Memory B cell (primary cell): ENCODE data around the gene LAMA2.

Source experiments
- ATAC-seq: fragments of 150-1000 bp; cut with Tn5 transposase; 2 replicates; pipeline ENCODE4 v1.10.0; 2021; ENCODE audit warnings: low read depth, mild to moderate bottlenecking, moderate library complexity
- DNase-seq, 2 donors: peaks; one replicate each; pipeline ENCODE4 v3.0.0; 2022; ENCODE audit warnings: low spot score in 2 of 2
- H3K27ac Mint-ChIP-seq: one replicate; pipeline ENCODE4 v1.8.0; 2022; ENCODE audit warnings: mild to moderate bottlenecking, moderate library complexity, mixed read lengths
- H3K27me3 Mint-ChIP-seq: one replicate; pipeline ENCODE4 v1.8.0; 2022; ENCODE audit warnings: mixed read lengths
- H3K36me3 Mint-ChIP-seq: one replicate; pipeline ENCODE4 v1.8.0; 2022; ENCODE audit warnings: mild to moderate bottlenecking, mixed read lengths
- H3K4me1 Mint-ChIP-seq: one replicate; pipeline ENCODE4 v1.8.0; 2022; ENCODE audit warnings: mixed read lengths
- H3K4me3 Mint-ChIP-seq: one replicate; pipeline ENCODE4 v1.8.0; 2022; ENCODE audit warnings: mild to moderate bottlenecking, moderate library complexity, mixed read lengths
- H3K9me3 Mint-ChIP-seq: one replicate; pipeline ENCODE4 v1.8.0; 2022; ENCODE audit warnings: mixed read lengths

LAMA2 gene

DNA sequence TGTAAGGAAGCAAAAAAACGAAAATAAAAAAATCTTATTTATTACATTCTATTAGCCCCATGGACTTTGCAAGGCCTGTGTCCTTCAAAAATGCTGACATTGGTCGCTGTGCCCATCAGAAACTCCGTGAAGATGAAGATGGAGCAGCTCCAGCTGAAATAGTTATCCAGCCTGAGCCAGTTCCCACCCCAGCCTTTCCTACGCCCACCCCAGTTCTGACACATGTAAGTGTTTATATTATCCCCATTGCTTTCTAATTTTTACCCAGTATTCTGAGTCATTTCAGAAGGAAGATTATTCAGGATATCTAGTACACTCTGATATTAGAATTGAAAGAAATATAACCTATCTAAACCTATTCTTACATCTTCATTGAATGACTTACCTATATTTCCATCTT lies 609.3 kb downstream of the LAMA2 start:
- no peaks in the 10 kb centered on the region for H3K27me3 Mint-ChIP-seq
- no peaks in the 10 kb centered on the region for H3K36me3 Mint-ChIP-seq
- no peak overlapping the region for H3K4me3 Mint-ChIP-seq
- H3K4me1 Mint-ChIP-seq: peaks cover 11% of the 10 kb centered on the region
- H3K27ac Mint-ChIP-seq: no peak overlapping the region
- no peaks in the 10 kb centered on the region for H3K9me3 Mint-ChIP-seq
- no peak for ATAC-seq
- no peak for DNase-seq

DNA sequence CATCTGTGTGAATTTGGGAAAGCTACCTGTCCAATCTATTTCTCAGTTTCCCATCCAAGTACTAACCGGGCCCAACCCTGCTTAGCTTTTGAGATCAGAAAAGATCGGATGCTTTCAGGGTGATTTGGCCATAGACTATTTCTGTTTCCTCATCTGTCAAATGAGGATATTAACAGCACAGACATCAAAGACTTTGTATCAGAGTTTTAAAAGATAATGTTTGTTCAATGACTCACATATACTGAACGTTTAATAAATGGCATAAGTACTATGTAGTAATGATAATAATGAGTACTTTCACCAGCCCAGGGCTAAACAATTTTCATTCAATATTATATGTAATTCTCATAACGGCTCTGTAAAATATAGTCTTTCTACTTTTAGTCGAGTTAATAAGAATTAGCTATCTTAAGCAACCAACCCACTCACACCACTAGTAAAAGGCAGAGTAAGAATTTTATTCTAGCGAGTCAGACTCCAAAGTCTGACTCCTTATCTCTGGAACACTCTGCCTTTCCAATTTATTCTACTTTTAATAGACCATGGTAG lies 610.5 kb downstream of the LAMA2 start:
- ATAC-seq: no peak
- H3K9me3 Mint-ChIP-seq: no peaks in the 10 kb centered on the region
- peaks cover 11% of the 10 kb centered on the region for H3K4me1 Mint-ChIP-seq
- no peaks in the 10 kb centered on the region for H3K36me3 Mint-ChIP-seq
- DNase-seq: no peak
- H3K27ac Mint-ChIP-seq: peak overlapping the region; percentile 8
- no peak overlapping the region for H3K4me3 Mint-ChIP-seq
- H3K27me3 Mint-ChIP-seq: no peaks in the 10 kb centered on the region

DNA sequence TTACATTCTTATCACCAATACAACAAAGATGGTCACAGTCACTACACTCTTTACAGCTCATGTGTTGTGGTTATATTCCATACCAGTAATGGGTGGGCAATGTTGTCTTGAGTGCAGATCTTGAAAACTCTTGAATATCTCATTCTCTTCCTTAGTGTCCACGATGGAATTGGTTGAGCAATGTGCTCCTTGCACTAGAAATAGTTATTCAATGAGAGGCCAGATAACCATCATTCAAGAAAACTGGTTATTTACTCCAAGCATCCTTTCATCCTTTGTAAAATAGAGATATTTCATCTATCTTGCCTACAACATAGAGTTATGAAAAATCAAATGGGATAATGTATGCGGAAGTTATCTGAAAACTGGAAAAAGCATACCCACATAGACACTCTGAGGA lies 611.2 kb downstream of the LAMA2 start:
- H3K36me3 Mint-ChIP-seq: no peaks in the 10 kb centered on the region
- H3K27ac Mint-ChIP-seq: no peak overlapping the region
- H3K9me3 Mint-ChIP-seq: no peaks in the 10 kb centered on the region
- ATAC-seq (no peak), DNase-seq (no peak)
- no peaks in the 10 kb centered on the region for H3K27me3 Mint-ChIP-seq
- no peak overlapping the region for H3K4me3 Mint-ChIP-seq
- H3K4me1 Mint-ChIP-seq: peaks cover 14% of the 10 kb centered on the region

DNA sequence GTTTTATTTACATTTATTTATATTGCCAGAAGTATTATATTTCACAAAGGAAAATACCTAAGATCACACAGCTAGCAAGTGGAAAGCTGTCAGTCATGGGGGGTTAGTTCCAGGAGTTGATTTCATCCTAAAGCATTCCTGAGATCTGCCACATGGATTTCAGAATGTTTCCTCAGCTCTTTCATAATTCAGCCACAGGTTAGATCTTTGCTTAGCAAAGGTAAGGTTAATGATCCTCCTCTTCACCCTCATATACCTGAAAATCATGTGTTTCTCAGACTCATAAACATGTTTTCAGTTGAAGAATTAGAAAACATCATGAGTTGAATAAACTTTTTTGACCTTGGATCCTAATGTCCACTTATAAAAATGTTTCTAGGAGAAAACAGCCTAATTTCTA lies 611.6 kb downstream of the LAMA2 start:
- Mint-ChIP-seq H3K4me1 (peaks cover 17% of the 10 kb centered on the region), H3K36me3 (no peaks in the 10 kb centered on the region), H3K9me3 (no peaks in the 10 kb centered on the region), H3K27me3 (no peaks in the 10 kb centered on the region), H3K27ac (no peak overlapping the region), H3K4me3 (no peak overlapping the region)
- DNase-seq: no peak
- ATAC-seq: no peak

DNA sequence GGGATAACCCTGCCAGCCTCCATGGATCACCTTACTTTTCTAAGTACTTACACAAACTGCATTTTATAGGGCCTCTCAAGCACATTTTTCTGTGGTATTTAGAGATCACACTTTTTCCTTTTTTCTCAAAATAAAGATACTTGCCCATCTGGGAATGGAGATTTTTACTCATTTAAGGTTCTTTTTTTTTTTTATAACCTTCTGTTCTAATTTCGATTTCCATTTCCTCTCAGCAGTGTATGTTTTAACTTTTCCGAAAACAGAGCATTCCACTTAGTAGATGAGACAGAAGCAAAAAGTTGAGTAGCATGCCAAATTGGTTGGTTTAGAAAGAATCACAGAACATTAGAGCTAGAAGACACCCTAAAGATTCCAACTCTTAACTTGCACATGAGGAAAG lies 612.7 kb downstream of the LAMA2 start:
- no peak for ATAC-seq
- H3K27ac Mint-ChIP-seq: no peak overlapping the region
- H3K4me3 Mint-ChIP-seq: no peak overlapping the region
- H3K27me3 Mint-ChIP-seq: no peaks in the 10 kb centered on the region
- DNase-seq: no peak
- peaks cover 11% of the 10 kb centered on the region for H3K4me1 Mint-ChIP-seq
- no peaks in the 10 kb centered on the region for H3K9me3 Mint-ChIP-seq
- H3K36me3 Mint-ChIP-seq: no peaks in the 10 kb centered on the region

DNA sequence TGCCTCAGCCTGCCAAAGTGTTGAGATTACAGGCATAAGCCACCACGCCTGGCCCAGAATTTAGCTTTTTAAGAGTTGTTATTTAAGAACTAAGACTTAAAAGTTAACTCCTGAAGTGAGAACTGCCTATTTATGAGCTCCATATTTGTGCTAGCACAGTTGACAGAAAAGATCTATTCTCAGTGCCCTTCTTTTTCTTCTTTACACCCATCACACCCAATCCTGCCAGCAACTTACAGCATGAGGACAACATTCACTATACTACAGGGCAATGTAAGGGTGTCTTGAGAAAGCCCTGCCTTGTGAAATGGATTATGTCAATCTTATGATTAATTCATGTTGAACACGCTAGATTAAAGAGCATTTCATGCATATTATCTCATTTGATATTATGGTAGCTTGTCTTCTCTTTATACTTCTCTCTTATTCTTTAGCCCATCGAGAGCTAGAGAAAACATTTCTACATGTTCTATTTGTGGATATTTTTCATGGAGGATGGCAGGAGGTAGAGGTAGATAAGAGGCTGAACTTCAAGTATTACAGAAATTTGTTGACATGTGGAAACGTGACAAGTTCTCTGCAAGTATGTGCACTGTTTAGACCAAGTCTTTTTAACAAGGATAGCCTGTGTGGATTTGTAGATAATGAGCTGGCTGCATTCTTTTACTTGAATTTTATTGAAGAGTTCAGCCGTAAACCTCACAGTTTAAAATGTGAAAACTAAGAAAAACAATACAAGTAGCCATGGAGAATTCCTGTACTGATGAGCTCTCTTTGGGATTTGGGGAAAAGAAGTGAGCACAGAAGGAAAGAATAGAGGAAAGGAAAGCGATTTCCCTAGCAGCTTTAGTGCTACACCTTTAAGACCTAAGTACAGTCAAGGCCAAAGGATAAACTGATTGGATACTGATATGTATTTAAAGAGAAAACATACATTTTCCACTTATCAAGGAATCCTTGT lies 614.8 kb downstream of the LAMA2 start:
- Mint-ChIP-seq H3K27ac (no peak overlapping the region), H3K27me3 (no peaks in the 10 kb centered on the region), H3K4me1 (peaks cover 5% of the 10 kb centered on the region), H3K4me3 (no peak overlapping the region), H3K36me3 (no peaks in the 10 kb centered on the region), H3K9me3 (no peaks in the 10 kb centered on the region)
- ATAC-seq (no peak), DNase-seq (no peak)

DNA sequence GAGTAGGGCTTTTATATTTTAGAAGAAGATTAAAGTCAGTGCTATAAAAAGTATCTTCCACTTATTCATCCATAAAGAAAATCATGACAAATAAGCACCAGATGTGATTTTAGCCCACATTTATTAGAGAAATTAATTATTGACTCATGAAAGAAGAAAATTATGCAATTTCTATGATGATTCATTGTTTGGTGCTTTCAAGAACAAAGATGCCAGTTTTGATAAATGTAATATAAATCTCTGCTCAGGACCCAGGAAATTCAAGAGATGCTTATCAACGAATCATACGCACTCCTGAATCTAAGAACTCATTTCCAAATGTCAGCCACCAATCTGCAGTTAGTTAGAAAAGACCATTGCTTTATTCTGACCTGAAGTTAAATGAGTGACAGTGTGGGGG lies 615.6 kb downstream of the LAMA2 start:
- no peaks in the 10 kb centered on the region for H3K36me3 Mint-ChIP-seq
- H3K27ac Mint-ChIP-seq: no peak overlapping the region
- no peak overlapping the region for H3K4me3 Mint-ChIP-seq
- no peaks in the 10 kb centered on the region for H3K27me3 Mint-ChIP-seq
- H3K9me3 Mint-ChIP-seq: no peaks in the 10 kb centered on the region
- H3K4me1 Mint-ChIP-seq: peaks cover 5% of the 10 kb centered on the region
- no peak for ATAC-seq
- no peak for DNase-seq

DNA sequence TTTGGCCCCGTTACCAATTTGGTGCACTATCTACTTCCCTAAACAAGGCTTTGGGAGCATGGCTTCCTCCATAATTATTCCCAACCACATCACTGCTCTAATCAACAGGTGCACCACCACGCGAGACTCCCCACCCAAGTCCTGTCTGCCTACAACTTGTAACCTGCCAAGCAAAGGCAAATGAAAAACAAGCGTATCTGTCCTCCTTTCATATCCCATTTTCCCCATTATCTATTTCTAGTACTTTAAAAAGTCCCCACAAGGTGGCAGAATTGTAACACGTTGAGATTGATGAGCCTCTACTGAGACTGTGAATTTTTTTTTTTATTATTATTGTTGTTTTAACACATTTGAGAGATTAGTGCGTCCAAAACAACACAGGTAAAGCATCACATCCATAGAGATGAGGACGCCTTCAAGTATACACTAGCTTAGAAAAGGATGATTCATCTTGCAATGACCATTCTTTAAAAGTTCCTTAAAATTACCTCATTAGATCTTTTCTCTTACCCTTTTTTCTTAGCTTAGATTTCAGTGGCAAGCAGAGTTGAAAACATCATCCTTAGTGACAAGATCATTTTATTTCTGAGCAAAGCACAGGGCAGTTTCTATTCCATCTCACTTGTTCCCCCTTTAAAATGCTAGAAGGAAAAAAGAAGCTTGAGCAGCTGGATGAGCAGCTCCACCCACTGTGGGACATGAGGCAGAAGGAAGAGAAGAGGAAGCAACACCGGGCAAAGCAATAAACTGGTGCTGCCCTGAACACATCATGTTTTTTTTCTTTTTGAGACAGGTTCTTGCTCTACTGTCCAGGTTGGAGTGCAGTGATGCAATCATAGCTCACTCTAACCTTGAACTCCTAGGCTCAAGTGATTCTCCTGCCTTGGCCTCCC lies 616.3 kb downstream of the LAMA2 start:
- Mint-ChIP-seq H3K36me3 (no peaks in the 10 kb centered on the region), H3K4me1 (peaks cover 5% of the 10 kb centered on the region), H3K27ac (no peak overlapping the region), H3K9me3 (no peaks in the 10 kb centered on the region), H3K27me3 (no peaks in the 10 kb centered on the region), H3K4me3 (peak overlapping the region; percentile 4)
- ATAC-seq (peak; percentile 86), DNase-seq (peak; percentile 15 to 52)

DNA sequence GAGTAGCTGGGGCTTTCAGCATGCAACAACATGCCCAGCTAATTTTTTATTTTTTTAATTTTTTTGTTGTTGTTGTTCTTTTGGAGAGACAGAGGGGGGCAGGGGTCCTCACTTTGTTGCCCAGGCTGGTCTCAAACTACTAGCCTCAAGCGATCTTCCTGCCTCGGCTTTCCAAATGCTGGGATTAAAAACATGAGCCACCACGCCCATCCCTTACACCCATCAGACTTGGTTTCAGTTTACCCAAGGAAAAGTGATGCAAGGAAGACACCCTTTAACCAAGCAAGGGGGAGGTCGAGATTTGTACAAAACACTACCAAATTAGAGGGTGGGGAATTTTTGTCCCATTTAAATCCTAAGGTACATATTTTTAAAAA lies 616.9 kb downstream of the LAMA2 start:
- Mint-ChIP-seq H3K9me3 (no peaks in the 10 kb centered on the region), H3K36me3 (no peaks in the 10 kb centered on the region), H3K4me1 (peaks cover 5% of the 10 kb centered on the region), H3K4me3 (no peak overlapping the region), H3K27me3 (no peaks in the 10 kb centered on the region), H3K27ac (no peak overlapping the region)
- DNase-seq (no peak), ATAC-seq (no peak)

DNA sequence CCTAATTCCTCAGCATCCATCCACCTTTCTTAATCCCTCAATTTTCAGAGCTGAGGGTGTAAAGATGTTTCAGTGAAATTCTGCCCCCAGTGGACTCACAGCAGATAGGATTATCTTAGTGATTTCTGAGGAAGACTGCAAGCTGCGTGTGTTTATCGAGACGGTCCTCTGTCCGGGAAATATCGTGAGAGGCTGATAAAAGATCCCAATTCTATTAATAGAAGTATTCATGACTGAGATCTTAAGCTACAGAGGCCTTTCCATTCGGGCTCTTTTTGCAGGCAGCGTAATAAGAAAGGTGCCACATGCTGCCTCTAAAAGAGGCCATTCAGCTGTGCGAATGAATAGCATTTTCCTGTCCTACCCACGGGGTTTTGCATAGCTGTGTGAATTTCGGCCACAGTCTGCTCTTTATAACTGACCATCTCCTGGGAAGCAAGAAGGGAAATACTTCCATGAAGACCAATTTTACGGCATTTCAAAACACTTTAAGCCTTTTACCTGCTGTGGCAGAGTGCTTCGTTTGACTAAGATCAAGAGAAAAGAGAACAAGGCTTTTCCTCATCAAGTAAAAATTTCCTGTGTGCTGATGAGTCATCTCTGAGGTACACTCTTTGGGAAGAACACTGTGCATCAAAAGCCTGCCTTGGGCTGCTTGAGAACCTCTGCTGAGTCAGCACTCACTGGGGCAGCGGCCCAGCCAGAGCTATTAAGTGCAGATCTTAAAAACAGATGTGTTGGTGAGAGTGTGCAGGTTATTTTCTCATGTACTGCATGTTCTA lies 618.2 kb downstream of the LAMA2 start:
- Mint-ChIP-seq H3K4me1 (peaks cover 5% of the 10 kb centered on the region), H3K4me3 (no peak overlapping the region), H3K36me3 (no peaks in the 10 kb centered on the region), H3K27me3 (no peaks in the 10 kb centered on the region), H3K9me3 (no peaks in the 10 kb centered on the region), H3K27ac (no peak overlapping the region)
- no peak for ATAC-seq
- no peak for DNase-seq

DNA sequence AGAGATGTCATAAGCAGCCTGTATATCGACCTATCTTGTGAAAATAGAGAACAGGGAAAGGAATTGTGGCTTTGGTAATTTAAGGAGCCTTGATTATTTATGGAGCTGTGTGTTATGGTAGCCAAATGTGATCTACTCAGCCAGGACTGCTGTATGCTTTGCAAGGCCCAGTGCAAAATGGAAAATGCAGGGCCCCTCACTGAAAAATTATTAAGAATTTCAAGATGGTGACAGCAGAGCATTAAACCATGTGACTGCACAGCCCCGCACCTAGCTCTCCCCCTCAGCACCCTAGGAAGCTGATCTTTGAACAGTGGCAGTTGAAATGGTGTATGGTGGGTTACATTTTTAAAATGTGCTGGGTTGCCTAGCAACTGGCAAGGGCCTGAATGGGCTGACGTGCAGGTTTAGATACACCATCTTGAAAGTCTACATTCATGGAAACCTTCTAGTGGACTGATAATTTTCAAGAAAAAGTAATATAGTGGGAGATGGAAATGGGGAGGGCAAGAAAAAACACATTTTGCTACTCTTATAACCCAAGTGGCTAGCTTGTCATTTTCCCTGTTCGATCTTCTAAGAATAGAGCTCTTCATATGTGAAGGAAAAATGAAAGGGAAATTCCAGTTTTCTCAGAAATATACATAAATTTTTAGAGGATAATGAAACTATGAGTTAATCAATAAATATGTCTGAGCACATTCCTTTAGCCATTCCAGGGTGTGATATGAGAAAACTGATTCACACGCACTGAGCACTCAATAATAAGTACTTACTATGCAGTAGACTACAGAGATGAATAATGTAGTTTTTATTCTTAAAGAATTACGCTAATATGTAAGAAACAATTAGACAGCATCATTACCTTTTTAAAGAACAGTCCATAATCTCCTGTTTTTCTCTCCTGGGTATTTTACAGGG lies 619.1 kb downstream of the LAMA2 start:
- no peaks in the 10 kb centered on the region for H3K36me3 Mint-ChIP-seq
- DNase-seq: no peak

DNA sequence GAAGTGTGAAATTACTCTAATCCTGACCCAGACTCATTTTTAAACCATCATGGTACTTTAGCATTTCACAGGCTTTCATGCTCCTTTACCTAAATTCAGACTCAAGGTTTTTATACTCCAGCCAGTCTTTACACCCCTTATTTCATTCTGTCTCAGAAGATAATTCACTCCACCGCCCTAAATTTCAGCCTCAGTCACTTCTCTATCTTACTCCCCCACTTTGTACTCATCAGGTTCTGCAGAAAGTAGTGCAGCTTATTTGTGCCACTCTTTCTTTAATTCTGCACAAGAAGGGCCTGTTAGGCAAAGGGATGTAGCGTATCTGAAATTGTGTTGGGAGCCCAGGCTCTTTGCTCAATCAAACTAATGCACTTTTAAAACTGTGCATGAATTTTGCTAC lies 621.5 kb downstream of the LAMA2 start:
- no peaks in the 10 kb centered on the region for H3K9me3 Mint-ChIP-seq
- no peak for ATAC-seq
- no peak overlapping the region for H3K4me3 Mint-ChIP-seq
- H3K27me3 Mint-ChIP-seq: no peaks in the 10 kb centered on the region
- H3K36me3 Mint-ChIP-seq: no peaks in the 10 kb centered on the region
- DNase-seq: no peak
- no peak overlapping the region for H3K27ac Mint-ChIP-seq
- H3K4me1 Mint-ChIP-seq: peaks cover under 1% of the 10 kb centered on the region

More for the DNA sequence above, 619.1 kb downstream of the LAMA2 start:
- H3K9me3 Mint-ChIP-seq: no peaks in the 10 kb centered on the region
- H3K4me3 Mint-ChIP-seq: no peak overlapping the region
- peaks cover 5% of the 10 kb centered on the region for H3K4me1 Mint-ChIP-seq
- H3K27me3 Mint-ChIP-seq: no peaks in the 10 kb centered on the region
- no peak overlapping the region for H3K27ac Mint-ChIP-seq
- no peak for ATAC-seq
